SW 1271 (cell line): Measurements from ENCODE around the gene LRRC8E.
"Not testable (repeated sequence)": the region's sequence is repeated elsewhere in the genome, so short reads cannot be mapped to it uniquely, and the experiment has no call there.

ENCODE experiments used
- DNase-seq, 2 experiments: peaks; one replicate each; lab custom pipeline; 2025; lab: John Stamatoyannopoulos, UW

The LRRC8E gene

GRCh38 chr19:7908742-7909461 lies 20.6 kb downstream of the LRRC8E start:
- no peak for DNase-seq

DNA sequence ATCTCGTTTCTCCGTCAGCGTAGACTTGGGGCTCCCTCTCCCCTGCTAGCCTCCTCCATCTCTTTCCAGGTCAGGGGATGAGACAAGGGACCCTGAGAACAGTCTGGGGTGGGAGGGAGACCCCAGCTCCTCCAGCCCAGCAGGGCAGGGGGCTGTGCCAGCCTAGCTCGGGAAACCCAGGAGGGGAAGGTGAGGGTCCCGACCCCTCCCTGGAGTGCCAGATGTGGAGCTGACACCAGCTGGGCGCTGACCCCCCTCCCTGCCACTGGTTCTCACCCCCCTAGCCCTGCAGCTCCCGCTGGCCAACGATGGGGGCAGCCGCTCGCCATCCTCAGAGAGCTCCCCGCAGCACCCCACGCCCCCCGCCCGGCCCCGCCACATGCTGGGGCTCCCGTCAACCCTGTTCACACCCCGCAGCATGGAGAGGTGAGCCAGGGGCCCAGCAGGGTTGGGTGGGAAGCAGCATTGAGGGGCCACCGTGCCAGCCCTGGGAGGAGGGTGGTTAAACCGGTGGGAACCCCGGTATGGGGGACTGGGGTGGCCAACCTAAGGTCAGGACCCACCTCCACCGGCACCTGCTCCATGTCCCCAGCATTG lies 21.3 kb downstream of the LRRC8E start:
- DNase-seq: no peak

GRCh38 chr19:7910321-7911161 lies 22.2 kb downstream of the LRRC8E start:
- DNase-seq: no peak

- DNase-seq: no peak
These were observed 23.3 kb downstream of the LRRC8E start for GRCh38 chr19:7911508-7912143.

- no peak for DNase-seq
These were observed 23.9 kb downstream of the LRRC8E start for GRCh38 chr19:7912144-7912696.

DNA sequence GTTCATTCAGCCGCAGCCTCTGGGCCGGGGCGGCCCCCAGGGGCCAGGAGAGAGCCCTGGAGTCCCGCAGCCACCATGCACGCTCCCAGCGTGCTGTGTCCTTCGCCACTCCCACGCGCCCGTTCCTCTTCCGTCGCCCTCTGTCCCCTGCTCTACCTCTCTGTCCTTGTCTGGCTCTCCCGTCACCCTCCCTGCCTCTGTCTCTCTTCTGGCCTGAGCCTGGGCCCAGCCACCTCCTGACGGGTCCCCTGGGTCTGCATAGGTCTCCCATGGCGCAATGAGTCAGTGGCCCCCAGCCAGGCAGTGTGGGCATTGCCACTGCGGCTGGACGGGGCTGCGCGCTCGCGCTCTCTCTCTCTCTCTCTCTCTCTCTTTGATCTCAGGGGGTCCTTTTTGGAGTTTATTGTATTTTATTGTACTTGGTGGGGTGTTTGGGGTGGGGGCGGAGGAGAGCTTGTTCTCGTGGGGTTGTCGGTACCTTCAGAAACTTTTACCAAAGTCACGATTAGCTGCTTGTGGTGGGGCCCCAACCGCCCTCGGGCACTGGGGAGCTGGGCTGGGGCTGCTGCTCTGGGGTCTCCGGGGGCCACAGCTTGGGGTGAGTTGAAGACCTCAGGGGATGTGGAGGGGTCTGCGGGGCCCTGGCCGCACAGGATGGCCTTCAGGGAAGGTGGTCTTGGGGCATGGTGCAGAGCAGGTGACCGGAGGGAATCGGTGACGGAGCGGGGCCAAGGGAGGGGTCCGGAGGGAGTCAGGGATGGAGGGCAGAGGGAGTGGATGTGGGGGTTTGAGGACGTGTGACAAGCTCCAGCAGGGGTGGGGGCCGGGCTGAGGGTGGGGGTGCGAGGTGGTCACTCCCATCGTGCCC lies 24.6 kb downstream of the LRRC8E start:
- DNase-seq: no peak

GRCh38 chr19:7913652-7914051 lies 25.3 kb downstream of the LRRC8E start:
- DNase-seq: no peak

DNA sequence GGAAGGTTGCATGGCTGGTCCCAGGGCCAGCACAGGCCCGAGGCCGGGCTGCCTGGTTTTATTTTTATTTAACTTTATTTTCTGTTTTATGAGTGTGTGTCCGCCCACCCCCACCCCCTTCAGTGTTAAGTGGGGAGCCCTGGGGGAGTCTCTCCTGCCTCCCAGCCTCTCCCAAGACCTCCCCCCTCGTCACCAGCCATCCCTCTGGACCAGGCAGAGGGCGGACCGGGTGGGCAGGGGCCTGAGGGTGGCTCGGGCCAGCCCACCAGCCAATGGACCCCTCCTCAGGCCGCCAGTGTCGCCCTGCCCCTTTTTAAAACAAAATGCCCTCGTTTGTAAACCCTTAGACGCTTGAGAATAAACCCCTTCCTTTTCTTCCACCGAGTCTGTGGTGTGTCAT lies 25.8 kb downstream of the LRRC8E start:
- DNase-seq: no peak

GRCh38 chr19:7914598-7915045 lies 26.3 kb downstream of the LRRC8E start, which contains the start of gene TGFBR3L:
Gene TGFBR3L, plus strand, starts transcription at chr19:7914830.
- no peak for DNase-seq

- DNase-seq: no peak
These were observed 27.2 kb downstream of the LRRC8E start for GRCh38 chr19:7915250-7916102.

- DNase-seq: peak in 1 of 2 experiments; percentile 23
These were observed 28.0 kb downstream of the LRRC8E start for GRCh38 chr19:7916103-7916954.

- DNase-seq: no peak
These were observed 28.6 kb downstream of the LRRC8E start for GRCh38 chr19:7916955-7917266.

- DNase-seq: peak in 1 of 2 experiments; percentile 34
These were observed 29.2 kb downstream of the LRRC8E start for GRCh38 chr19:7917267-7918061.

GRCh38 chr19:7918062-7918614 lies 29.8 kb downstream of the LRRC8E start:
- not testable (repeated sequence) for DNase-seq

DNA sequence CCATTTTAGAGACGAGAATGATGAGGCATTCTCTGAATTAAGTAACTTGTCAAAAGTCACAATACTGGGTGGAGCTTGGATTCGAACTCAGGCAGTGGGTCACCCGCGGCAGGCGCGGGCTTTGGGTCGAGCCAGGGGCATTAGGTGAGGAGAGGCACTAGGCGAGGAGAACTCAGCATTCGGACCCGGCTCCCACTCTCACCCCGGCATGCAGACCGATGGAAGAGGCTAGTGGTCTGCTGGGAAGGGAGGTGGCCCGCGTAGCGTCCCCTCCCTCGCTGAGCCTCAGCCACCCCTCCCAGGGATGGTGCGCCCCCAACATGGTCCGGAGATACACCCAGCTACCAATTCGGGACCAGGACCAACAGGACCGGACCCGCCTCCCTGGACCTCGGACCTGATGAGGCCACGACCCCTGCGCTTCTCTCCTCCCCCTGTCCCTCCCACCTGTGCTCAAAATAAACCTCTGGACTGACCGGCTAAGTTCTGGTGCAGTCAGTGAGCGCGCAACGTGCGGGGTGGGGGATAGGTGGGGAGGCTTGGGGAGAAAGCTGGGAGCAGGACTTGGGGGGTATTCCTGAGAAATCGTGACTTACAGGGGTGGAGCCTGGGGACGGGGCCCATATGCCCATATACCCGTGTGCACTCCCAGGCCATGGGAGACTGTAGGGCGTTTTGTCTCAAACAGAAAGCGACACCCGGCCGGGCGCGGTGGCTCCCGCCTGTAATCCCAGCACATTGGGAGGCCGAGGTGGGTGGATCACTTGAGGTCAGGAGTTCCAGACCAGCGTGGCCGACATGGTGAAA lies 30.5 kb downstream of the LRRC8E start:
- no peak for DNase-seq

DNA sequence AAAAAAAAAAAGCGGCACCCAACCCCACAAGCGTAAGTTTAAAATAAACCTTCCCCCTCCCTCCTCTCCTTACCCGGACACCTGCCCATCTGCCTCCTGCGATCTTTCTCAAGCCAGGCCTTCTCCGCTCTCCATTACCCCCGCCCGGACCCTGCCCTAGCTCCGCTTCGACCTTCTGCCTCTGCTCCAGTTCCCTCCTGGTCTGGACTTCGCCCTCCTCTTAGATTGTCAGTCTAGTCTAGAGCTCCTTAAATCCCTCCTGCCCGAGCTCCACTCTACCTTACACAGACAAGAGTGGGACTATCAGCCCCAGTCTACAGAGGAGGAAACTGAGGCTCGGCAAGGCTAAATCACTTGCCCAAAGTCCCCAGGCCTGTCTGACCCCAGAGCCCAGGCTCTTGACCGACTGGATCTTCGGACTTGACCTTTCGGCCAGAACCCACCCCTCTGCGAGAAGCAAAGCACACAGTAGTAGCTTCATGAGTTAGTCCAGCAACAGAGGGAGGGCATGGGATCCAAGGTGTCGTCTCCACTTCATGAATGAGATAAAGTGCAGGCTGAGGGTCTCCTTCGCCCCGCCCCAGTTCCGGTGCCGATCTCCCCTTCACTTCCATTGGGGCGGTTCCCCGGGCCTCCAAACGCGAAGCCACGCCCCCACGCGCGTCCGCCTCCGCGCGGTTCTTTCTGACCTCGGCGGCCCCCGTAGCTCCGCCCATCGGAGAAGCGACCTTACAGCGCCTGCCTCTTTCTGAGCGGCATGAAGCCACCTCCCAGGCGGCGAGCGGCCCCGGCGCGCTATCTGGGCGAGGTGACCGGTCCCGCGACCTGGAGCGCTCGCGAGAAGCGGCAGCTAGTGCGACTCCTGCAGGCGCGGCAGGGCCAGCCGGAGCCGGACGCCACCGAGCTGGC lies 31.6 kb downstream of the LRRC8E start, which contains the start of gene SNAPC2:
TSS of gene SNAPC2 (plus strand) at position 729 of the 909 bp plus-strand sequence. CDS start at position 758, 29 bp downstream.
- peak; percentile 86 to 90 for DNase-seq
